ENCODE data around the gene TANC1.

TANC1 gene

DNA sequence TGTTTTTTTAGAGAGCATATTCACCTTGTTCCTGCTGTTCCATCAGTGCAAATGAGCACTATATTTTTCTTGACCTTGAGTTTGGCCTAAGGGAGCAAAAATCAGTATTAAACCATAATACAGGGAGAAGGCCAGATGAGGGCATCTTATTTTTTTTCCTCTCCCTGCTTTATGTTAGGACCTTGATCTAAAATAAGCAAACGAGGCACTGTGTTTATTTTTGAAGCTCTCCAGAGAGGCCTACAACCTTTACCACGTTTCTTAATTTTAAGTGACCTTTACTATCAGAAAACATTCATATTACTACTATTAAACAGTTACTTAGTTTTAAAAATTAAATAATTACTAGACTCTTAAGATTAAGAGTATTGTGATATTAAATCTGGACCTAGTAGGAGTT, 100.8 kb downstream of the TANC1 start:
- TF ChIP-seq TAF1 (IDR thresholded peaks at IDR 0.05; ENCODE audit: borderline replicate concordance, low read depth, low read length) = no peak
- TF ChIP-seq POLR2AphosphoS5 (IDR thresholded peaks at IDR 0.05; ENCODE audit: low read depth, low read length) = no peak
- no peak for TF ChIP-seq POLR2A (IDR thresholded peaks at IDR 0.05; ENCODE audit: low read depth, low read length)
- no peak for FAIRE-seq
- no peak for DNase-seq (ENCODE audit: insufficient read length)

- DNase-seq (ENCODE audit: insufficient read length) (no peak), FAIRE-seq (peak; percentile 21)
- TF ChIP-seq POLR2A (IDR thresholded peaks at IDR 0.05; ENCODE audit: low read depth, low read length) (no peak), POLR2AphosphoS5 (IDR thresholded peaks at IDR 0.05; ENCODE audit: low read depth, low read length) (no peak), TAF1 (IDR thresholded peaks at IDR 0.05; ENCODE audit: borderline replicate concordance, low read depth, low read length) (no peak)
Observed at GRCh38 chr2:159070235-159070634, 101.8 kb downstream of the TANC1 start.

DNA sequence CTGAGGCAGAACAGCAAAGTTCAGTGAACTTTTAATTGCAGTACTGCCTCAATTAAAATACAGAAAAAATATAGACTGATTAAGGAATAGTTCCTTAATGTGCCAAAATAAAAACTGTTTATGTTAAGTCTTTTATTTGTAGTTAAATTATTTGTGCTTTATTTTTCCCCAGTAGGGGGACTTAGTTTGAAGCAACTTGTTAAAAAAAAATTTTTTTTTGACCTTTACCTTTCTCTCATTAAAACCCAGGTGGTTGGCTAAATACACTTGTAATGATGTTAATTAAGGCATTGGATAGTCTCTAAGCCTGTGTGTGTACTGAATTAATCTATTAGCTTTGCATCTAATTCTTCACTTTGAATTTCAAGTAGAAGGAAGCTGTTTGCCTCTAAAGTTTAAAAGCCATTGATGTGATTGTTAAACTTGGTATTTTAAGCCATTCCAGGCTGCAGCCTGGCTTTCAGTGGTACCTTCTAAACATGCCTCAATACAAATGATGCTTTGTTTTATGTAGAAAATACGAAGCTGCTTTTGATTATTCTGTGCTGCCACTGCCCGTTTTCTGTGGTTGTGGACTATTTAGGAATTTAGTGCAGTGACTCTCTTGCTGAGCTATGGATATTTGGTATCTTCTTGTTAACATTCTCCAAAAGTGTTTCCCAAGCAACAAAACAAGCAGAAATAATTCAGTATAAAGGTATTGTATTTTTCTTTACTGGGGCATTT, 102.9 kb downstream of the TANC1 start:
- FAIRE-seq (no peak), DNase-seq (ENCODE audit: insufficient read length) (no peak)
- TF ChIP-seq POLR2AphosphoS5 (IDR thresholded peaks at IDR 0.05; ENCODE audit: low read depth, low read length) = no peak
- no peak for TF ChIP-seq TAF1 (IDR thresholded peaks at IDR 0.05; ENCODE audit: borderline replicate concordance, low read depth, low read length)
- TF ChIP-seq POLR2A (IDR thresholded peaks at IDR 0.05; ENCODE audit: low read depth, low read length) = no peak

DNA sequence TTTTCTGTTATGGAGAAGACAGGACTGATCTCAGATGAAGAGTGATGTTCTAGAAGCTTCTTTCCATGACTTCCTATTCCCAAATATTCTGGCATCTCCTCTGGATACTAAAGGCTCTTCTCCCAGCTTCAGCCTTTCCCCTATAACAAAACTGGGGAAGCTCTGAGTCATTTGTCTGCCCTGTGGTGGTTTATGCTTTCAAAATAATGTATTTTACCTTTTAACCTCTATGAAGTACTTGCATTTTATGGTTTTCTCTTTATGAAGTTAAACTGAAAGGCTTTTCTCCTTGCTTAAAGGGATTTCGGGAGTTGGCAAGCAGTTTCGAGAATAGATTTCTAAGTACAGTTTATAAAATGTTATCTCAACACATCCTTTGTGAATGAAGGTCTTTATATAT, 104.4 kb downstream of the TANC1 start:
- TF ChIP-seq POLR2AphosphoS5 (IDR thresholded peaks at IDR 0.05; ENCODE audit: low read depth, low read length) (no peak), POLR2A (IDR thresholded peaks at IDR 0.05; ENCODE audit: low read depth, low read length) (no peak), TAF1 (IDR thresholded peaks at IDR 0.05; ENCODE audit: borderline replicate concordance, low read depth, low read length) (no peak)
- FAIRE-seq (no peak), DNase-seq (ENCODE audit: insufficient read length) (no peak)

GRCh38 chr2:159073256-159073655, 104.8 kb downstream of the TANC1 start:
- no peak for FAIRE-seq
- TF ChIP-seq POLR2AphosphoS5 (IDR thresholded peaks at IDR 0.05; ENCODE audit: low read depth, low read length) (no peak), TAF1 (IDR thresholded peaks at IDR 0.05; ENCODE audit: borderline replicate concordance, low read depth, low read length) (no peak), POLR2A (IDR thresholded peaks at IDR 0.05; ENCODE audit: low read depth, low read length) (no peak)
- DNase-seq (ENCODE audit: insufficient read length) = no peak

DNA sequence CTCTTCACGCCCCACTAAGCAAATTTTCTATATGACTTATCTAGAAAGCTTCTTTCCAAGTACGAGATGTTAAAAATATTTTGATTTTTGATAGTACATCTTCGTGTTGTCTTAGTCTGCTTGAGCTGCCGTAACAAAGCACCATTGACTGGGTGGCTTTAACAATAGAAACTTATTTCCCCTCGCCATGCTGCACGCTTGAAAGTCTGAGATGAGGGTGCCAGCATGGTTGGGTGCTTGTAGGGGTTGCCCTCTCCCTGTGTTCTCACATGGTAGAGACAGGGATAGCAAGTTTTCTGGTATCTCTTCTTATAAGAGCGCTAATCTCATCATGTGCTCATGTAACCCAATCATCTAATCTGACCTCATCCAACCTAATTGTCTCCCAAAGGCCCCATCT, 106.2 kb downstream of the TANC1 start:
- TF ChIP-seq POLR2AphosphoS5 (IDR thresholded peaks at IDR 0.05; ENCODE audit: low read depth, low read length) (no peak), POLR2A (IDR thresholded peaks at IDR 0.05; ENCODE audit: low read depth, low read length) (no peak)
- FAIRE-seq (no peak), DNase-seq (ENCODE audit: insufficient read length) (no peak)

- DNase-seq (ENCODE audit: insufficient read length) (no peak), FAIRE-seq (no peak)
- no peak for TF ChIP-seq POLR2AphosphoS5 (IDR thresholded peaks at IDR 0.05; ENCODE audit: low read depth, low read length)
- TF ChIP-seq POLR2A (IDR thresholded peaks at IDR 0.05; ENCODE audit: low read depth, low read length) = no peak
- TF ChIP-seq TAF1 (IDR thresholded peaks at IDR 0.05; ENCODE audit: borderline replicate concordance, low read depth, low read length) = no peak
Observed at GRCh38 chr2:159075727-159076126, 107.3 kb downstream of the TANC1 start.

- no peak for FAIRE-seq
Observed at GRCh38 chr2:159076241-159076640, 107.8 kb downstream of the TANC1 start.

GRCh38 chr2:159077869-159078268, 109.4 kb downstream of the TANC1 start:
- DNase-seq (ENCODE audit: insufficient read length) (no peak), FAIRE-seq (no peak)
- TF ChIP-seq TAF1 (IDR thresholded peaks at IDR 0.05; ENCODE audit: borderline replicate concordance, low read depth, low read length) (no peak), POLR2AphosphoS5 (IDR thresholded peaks at IDR 0.05; ENCODE audit: low read depth, low read length) (no peak), POLR2A (IDR thresholded peaks at IDR 0.05; ENCODE audit: low read depth, low read length) (no peak)

More at GRCh38 chr2:159076241-159076640, 107.8 kb downstream of the TANC1 start:
- no peak for TF ChIP-seq TAF1 (IDR thresholded peaks at IDR 0.05; ENCODE audit: borderline replicate concordance, low read depth, low read length)
- TF ChIP-seq POLR2A (IDR thresholded peaks at IDR 0.05; ENCODE audit: low read depth, low read length) = no peak
- no peak for TF ChIP-seq POLR2AphosphoS5 (IDR thresholded peaks at IDR 0.05; ENCODE audit: low read depth, low read length)
- no peak for DNase-seq (ENCODE audit: insufficient read length)

- DNase-seq (ENCODE audit: insufficient read length) (no peak), FAIRE-seq (no peak)
- no peak for TF ChIP-seq TAF1 (IDR thresholded peaks at IDR 0.05; ENCODE audit: borderline replicate concordance, low read depth, low read length)
- TF ChIP-seq POLR2A (IDR thresholded peaks at IDR 0.05; ENCODE audit: low read depth, low read length) = no peak
- no peak for TF ChIP-seq POLR2AphosphoS5 (IDR thresholded peaks at IDR 0.05; ENCODE audit: low read depth, low read length)
Observed at GRCh38 chr2:159078443-159078842, 110.0 kb downstream of the TANC1 start.

- no peak for DNase-seq (ENCODE audit: insufficient read length)
- no peak for FAIRE-seq
- TF ChIP-seq POLR2A (IDR thresholded peaks at IDR 0.05; ENCODE audit: low read depth, low read length) (no peak), TAF1 (IDR thresholded peaks at IDR 0.05; ENCODE audit: borderline replicate concordance, low read depth, low read length) (no peak), POLR2AphosphoS5 (IDR thresholded peaks at IDR 0.05; ENCODE audit: low read depth, low read length) (no peak)
Observed at GRCh38 chr2:159080641-159081040, 112.2 kb downstream of the TANC1 start.

DNA sequence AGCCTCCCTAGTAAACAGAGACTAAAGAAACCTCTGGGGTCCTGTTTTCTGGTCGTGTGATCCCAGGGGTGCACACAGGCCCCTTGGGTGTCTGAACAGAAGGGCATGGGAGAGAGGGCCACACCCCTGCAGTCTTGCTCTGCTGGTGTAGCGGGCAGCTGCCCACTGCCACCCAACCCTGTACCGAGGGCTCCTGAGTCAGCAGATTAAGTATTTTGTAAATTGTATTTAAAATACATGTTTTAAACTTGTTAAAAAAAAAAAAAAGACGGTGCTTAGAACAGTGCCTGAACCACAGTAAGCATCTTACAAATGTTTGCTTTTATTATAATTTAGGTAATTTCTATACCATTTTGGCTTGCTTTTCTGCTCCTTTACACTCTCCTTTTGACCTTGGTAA, 113.7 kb downstream of the TANC1 start:
- DNase-seq (ENCODE audit: insufficient read length) (no peak), FAIRE-seq (no peak)
- TF ChIP-seq POLR2A (IDR thresholded peaks at IDR 0.05; ENCODE audit: low read depth, low read length) (no peak), POLR2AphosphoS5 (IDR thresholded peaks at IDR 0.05; ENCODE audit: low read depth, low read length) (no peak), TAF1 (IDR thresholded peaks at IDR 0.05; ENCODE audit: borderline replicate concordance, low read depth, low read length) (no peak)

Data from GM12892 (cell line).